ENCODE results near the gene MYO10. TPM values are rescaled to one million over a fixed set of nuclear protein-coding genes. Genes with fewer than 3 reads are reported as not detected.

MYO10 gene
- total RNA-seq, 2 donors from 2014 or later, result 40.0 to 89.2 TPM

- Mint-ChIP-seq H3K27ac (no peak overlapping the region), H3K27me3 (ENCODE audit: insufficient read depth) (no peaks in the 10 kb centered on the region), H3K36me3 (ENCODE audit: low read depth) (peaks cover 80% of the 10 kb centered on the region), H3K9me3 (peaks cover 39% of the 10 kb centered on the region), H3K4me3 (no peak overlapping the region), H3K4me1 (peaks cover 18% of the 10 kb centered on the region)
- H3K9ac ChIP-seq (ENCODE audit: extremely low read depth, low read length, poor library complexity, severe bottlenecking), result no peak overlapping the region
- peak overlapping the region; percentile 22 for H3K4me3 ChIP-seq (ENCODE audit: low read length)
- H3K9me3 ChIP-seq (ENCODE audit: control insufficient read depth, low read length), result peaks cover 48% of the 10 kb centered on the region
- no peak for TF ChIP-seq CTCF (conservative IDR thresholded peaks at IDR 0.05)
- no peaks in the 10 kb centered on the region for H3K27me3 ChIP-seq (ENCODE audit: control insufficient read depth, insufficient read depth, low read length, poor library complexity, severe bottlenecking)
- peaks cover 84% of the 10 kb centered on the region for H3K36me3 ChIP-seq (ENCODE audit: control insufficient read depth, insufficient read depth, low read length)
- 90 to 99% methylated on average over 2 to 4 of the region's 4 CpGs for WGBS, 2 experiments (ENCODE audit: insufficient coverage in 1 of 2, insufficient read length in 1 of 2)
- DNase-seq, result no peak
- H3K4me1 ChIP-seq (ENCODE audit: control insufficient read depth, insufficient read depth, low read length), result peaks cover 4% of the 10 kb centered on the region
- H3K27ac ChIP-seq (ENCODE audit: low read depth, low read length), result no peak overlapping the region
These were observed 64.2 kb downstream of the MYO10 start for GRCh38 chr5:16871746-16872339.

GRCh38 chr5:16870878-16871277 lies 65.2 kb downstream of the MYO10 start:
- Histone ChIP-seq H3K4me1 (ENCODE audit: control insufficient read depth, insufficient read depth, low read length) (peaks cover 4% of the 10 kb centered on the region), H3K36me3 (ENCODE audit: control insufficient read depth, insufficient read depth, low read length) (peaks cover 77% of the 10 kb centered on the region), H3K27me3 (ENCODE audit: control insufficient read depth, insufficient read depth, low read length, poor library complexity, severe bottlenecking) (no peaks in the 10 kb centered on the region), H3K9me3 (ENCODE audit: control insufficient read depth, low read length) (peaks cover 40% of the 10 kb centered on the region), H3K27ac (ENCODE audit: low read depth, low read length) (no peak overlapping the region), H3K9ac (ENCODE audit: extremely low read depth, low read length, poor library complexity, severe bottlenecking) (no peak overlapping the region), H3K4me3 (ENCODE audit: low read length) (no peak overlapping the region)
- TF ChIP-seq CTCF (conservative IDR thresholded peaks at IDR 0.05), result no peak
- WGBS, 2 experiments (ENCODE audit: insufficient coverage in 1 of 2, insufficient read length in 1 of 2), result 95 to 100% methylated on average over 1 of the region's 1 CpG
- Mint-ChIP-seq H3K36me3 (ENCODE audit: low read depth) (peaks cover 72% of the 10 kb centered on the region), H3K4me1 (peaks cover 28% of the 10 kb centered on the region), H3K27ac (no peak overlapping the region), H3K9me3 (peaks cover 39% of the 10 kb centered on the region), H3K27me3 (ENCODE audit: insufficient read depth) (no peaks in the 10 kb centered on the region), H3K4me3 (no peak overlapping the region)
- DNase-seq, result no peak

GRCh38 chr5:16869821-16870796 lies 66.0 kb downstream of the MYO10 start:
- H3K9me3 ChIP-seq (ENCODE audit: control insufficient read depth, low read length), result peaks cover 32% of the 10 kb centered on the region
- TF ChIP-seq CTCF (conservative IDR thresholded peaks at IDR 0.05), result no peak
- no peak overlapping the region for H3K27ac Mint-ChIP-seq
- H3K36me3 Mint-ChIP-seq (ENCODE audit: low read depth), result peaks cover 66% of the 10 kb centered on the region
- H3K4me1 ChIP-seq (ENCODE audit: control insufficient read depth, insufficient read depth, low read length), result peaks cover 4% of the 10 kb centered on the region
- no peaks in the 10 kb centered on the region for H3K27me3 Mint-ChIP-seq (ENCODE audit: insufficient read depth)
- no peak overlapping the region for H3K9ac ChIP-seq (ENCODE audit: extremely low read depth, low read length, poor library complexity, severe bottlenecking)
- WGBS, 2 experiments (ENCODE audit: insufficient coverage in 1 of 2, insufficient read length in 1 of 2), result 90 to 96% methylated on average over 9 to 15 of the region's 15 CpGs
- no peak for DNase-seq
- H3K4me3 Mint-ChIP-seq, result no peak overlapping the region
- H3K4me1 Mint-ChIP-seq, result peaks cover 30% of the 10 kb centered on the region
- peaks cover 72% of the 10 kb centered on the region for H3K36me3 ChIP-seq (ENCODE audit: control insufficient read depth, insufficient read depth, low read length)
- H3K27ac ChIP-seq (ENCODE audit: low read depth, low read length), result no peak overlapping the region
- H3K4me3 ChIP-seq (ENCODE audit: low read length), result no peak overlapping the region
- H3K9me3 Mint-ChIP-seq, result peaks cover 34% of the 10 kb centered on the region
- H3K27me3 ChIP-seq (ENCODE audit: control insufficient read depth, insufficient read depth, low read length, poor library complexity, severe bottlenecking), result no peaks in the 10 kb centered on the region

Measured in endodermal cell (in vitro differentiated cells).